RWPE2 (cell line): Measurements from ENCODE around the gene LIX1L.
"Not testable (repeated sequence)": the region's sequence is repeated elsewhere in the genome, so short reads cannot be mapped to it uniquely, and the experiment has no call there.

Source experiments
- ATAC-seq: fragments of 200-7000 bp; cut with Tn5 transposase; 3 replicates; pipeline ENCODE4 v1.9.1; 2021; ENCODE audit warnings: low read depth
- DNase-seq: peaks from one replicate; pipeline ENCODE4 v3.0.0-alpha.2; 2020; ENCODE audit warnings: low spot score
- H3K27ac ChIP-seq: fragments of 450-650 bp; 2 replicates; pipeline ENCODE4 v1.5.1; 2017; ENCODE audit warnings: mild to moderate bottlenecking; ENCODE audit not compliant: poor library complexity, severe bottlenecking
- H3K27me3 ChIP-seq: fragments of 250-450 bp; sonication (Bioruptor Pico); 2 replicates; pipeline ENCODE4 v1.5.1; 2021; ENCODE audit warnings: mild to moderate bottlenecking, moderate library complexity; ENCODE audit not compliant: insufficient read depth, poor library complexity, severe bottlenecking
- H3K36me3 ChIP-seq: fragments of 250-450 bp; sonication (Bioruptor Pico); 2 replicates; pipeline ENCODE4 v1.5.1; 2020; ENCODE audit warnings: low read depth, mild to moderate bottlenecking, moderate library complexity
- H3K4me1 ChIP-seq: fragments of 250-450 bp; sonication (Bioruptor Pico); 2 replicates; pipeline ENCODE4 v1.5.1; 2021; ENCODE audit warnings: mild to moderate bottlenecking, moderate library complexity; ENCODE audit not compliant: insufficient read depth, poor library complexity, severe bottlenecking
- H3K4me3 ChIP-seq: fragments of 250-450 bp; sonication (Bioruptor Pico); 2 replicates; pipeline ENCODE4 v1.5.1; 2021; ENCODE audit warnings: mild to moderate bottlenecking, moderate library complexity; ENCODE audit not compliant: severe bottlenecking
- H3K9me3 ChIP-seq: fragments of 250-450 bp; sonication (Bioruptor Pico); 2 replicates; pipeline ENCODE4 v1.5.1; 2021; ENCODE audit warnings: mild to moderate bottlenecking, moderate library complexity; ENCODE audit not compliant: severe bottlenecking
- CTCF ChIP-seq: fragments of 450-650 bp; IDR thresholded peaks from one replicate; pipeline ENCODE4 v1.5.1; 2017; ENCODE audit warnings: mild to moderate bottlenecking, moderate library complexity; ENCODE audit not compliant: poor library complexity, severe bottlenecking

LIX1L gene

DNA sequence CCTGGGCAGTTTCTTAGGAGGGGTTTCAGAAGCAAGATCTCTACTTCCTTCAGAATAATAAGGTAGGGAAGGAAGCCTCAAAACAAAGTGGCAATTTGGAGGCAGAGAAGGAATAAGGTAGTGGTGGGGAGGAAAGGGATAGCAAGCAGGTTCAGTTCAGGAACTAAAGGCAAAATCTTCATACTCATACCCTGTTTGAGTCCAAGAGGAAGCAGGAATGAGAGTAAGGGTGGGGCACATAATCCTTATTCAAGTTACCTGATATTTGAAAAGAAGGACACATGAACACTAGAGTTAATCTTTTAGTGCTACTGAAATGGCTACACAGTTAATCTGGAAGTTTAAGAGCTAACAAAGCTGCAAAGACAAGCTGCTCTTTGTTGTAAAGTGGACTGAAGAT, 22.1 kb downstream of the LIX1L start:
- Histone ChIP-seq H3K27me3 (no peaks in the 10 kb centered on the region), H3K36me3 (peaks cover 14% of the 10 kb centered on the region; the same call in 1 of the 2 replicates), H3K27ac (no peak overlapping the region), H3K4me3 (no peak overlapping the region), H3K4me1 (no peaks in the 10 kb centered on the region), H3K9me3 (no peaks in the 10 kb centered on the region)
- TF ChIP-seq CTCF = no peak
- ATAC-seq = no peak
- no peak for DNase-seq

DNA sequence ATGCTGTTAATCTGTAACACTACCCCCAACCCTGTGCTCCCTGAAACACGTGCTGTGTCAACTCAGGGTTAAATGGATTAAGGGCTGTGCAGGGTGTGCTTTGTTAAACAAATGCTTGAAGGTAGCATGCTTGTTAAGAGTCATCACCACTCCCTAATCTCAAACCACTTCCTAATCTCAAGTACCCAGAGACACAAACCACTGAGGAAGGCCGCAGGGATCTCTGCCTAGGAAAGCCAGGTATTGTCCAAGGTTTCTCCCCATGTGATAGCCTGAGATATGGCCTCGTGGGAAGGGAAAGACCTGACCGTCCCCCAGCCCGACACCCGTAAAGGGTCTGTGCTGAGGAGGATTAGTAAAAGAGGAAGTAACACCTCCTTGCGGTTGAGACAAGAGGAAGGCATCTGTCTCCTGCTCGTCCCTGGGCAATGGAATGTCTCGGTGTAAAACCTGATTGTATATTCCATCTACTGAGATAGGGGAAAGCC, 25.3 kb downstream of the LIX1L start:
- H3K36me3 ChIP-seq = peaks cover 14% of the 10 kb centered on the region; the same call in 1 of the 2 replicates
- not testable (repeated sequence) for H3K27ac ChIP-seq, H3K9me3 ChIP-seq, H3K27me3 ChIP-seq, DNase-seq, H3K4me1 ChIP-seq, H3K4me3 ChIP-seq, ATAC-seq

DNA sequence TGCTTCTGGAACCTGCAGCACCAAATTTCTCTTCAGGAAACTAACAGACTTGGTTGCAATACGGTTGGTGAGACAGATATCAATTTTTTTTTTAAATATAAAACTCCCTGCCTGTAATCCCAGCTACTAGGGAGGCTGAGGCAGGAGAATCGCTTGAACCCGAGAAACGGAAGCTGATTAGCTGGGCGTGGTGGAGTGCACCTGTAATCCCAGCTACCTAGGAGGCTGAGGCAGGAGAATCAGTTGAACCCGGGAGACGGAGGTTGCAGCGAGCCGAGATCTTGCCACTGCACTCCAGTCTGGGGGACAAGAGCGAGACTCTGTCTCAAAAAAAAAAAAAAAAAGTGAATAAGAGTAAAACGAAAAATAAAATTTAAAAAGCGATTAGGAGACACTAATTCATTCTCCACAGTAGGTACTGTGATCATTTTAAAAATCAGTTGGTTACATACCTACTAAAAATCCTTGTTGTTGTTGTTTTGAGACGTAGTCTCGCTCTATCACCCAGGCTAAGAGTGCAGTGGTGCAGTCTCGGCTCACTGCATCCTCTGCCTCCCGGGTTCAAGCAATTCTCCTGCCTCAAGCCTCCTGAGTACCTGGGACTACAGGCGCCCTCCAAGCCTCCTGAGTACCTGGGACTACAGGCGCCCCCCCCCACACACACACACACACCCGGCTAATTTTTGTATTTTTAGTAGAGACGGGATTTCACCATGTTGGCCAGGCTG, 29.7 kb downstream of the LIX1L start:
- Histone ChIP-seq H3K9me3 (no peaks in the 10 kb centered on the region), H3K4me1 (peaks cover 6% of the 10 kb centered on the region), H3K27me3 (no peaks in the 10 kb centered on the region), H3K27ac (peak overlapping the region; percentile 57), H3K4me3 (peak overlapping the region; percentile 74), H3K36me3 (peaks cover 23% of the 10 kb centered on the region)
- no peak for TF ChIP-seq CTCF
- ATAC-seq (no peak), DNase-seq (no peak)

- peak within 1 kb of the TSS; percentile 74 for H3K4me3 ChIP-seq
- peaks cover 28% of the 10 kb centered on the region for H3K36me3 ChIP-seq
- peak; percentile 91 for DNase-seq
- H3K27ac ChIP-seq = peak within 1 kb of the TSS; percentile 57
- H3K4me1 ChIP-seq = peaks cover 6% of the 10 kb centered on the region
- peak; percentile 70 for TF ChIP-seq CTCF
- peak; percentile 99 for ATAC-seq
- H3K9me3 ChIP-seq = no peaks in the 10 kb centered on the region
- no peaks in the 10 kb centered on the region for H3K27me3 ChIP-seq
Measured at GRCh38 chr1:145927063-145927886, 30.5 kb downstream of the LIX1L start, which contains the start of gene RBM8A. Gene RBM8A, minus strand, starts transcription at chr1:145927484. Its CDS starts 58 bp downstream, at chr1:145927426.

DNA sequence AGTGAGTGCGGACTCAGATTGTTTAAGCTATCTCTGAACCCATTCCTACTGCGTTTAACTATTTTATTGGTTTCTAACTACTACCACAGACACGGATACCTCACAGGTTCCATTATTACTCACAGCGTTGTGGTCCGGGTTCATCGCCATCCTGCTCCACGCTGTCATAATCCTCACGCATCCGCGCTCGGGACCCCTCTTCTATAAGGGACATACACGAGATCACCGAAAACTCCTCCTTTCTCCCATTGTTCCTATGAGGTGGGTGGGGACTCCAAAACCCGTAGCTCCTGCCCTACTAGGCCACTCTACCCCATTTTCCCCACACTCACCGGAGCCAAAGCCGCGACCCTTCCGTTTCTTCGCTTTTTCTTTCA, 31.1 kb downstream of the LIX1L start:
- peaks cover 30% of the 10 kb centered on the region for H3K36me3 ChIP-seq
- peak overlapping the region; percentile 74 for H3K4me3 ChIP-seq
- no peaks in the 10 kb centered on the region for H3K27me3 ChIP-seq
- H3K27ac ChIP-seq = peak overlapping the region; percentile 57
- ATAC-seq (no peak), DNase-seq (no peak)
- H3K4me1 ChIP-seq = peaks cover 6% of the 10 kb centered on the region
- H3K9me3 ChIP-seq = no peaks in the 10 kb centered on the region
- TF ChIP-seq CTCF = no peak
